GM21737 (cell line): ENCODE measurements around the gene PNPLA1.
A peak's percentile ranks its signal among the peaks of the same experiment; 100 is the strongest.

Experiments used
- ATAC-seq: cut with Tn5 transposase; IDR thresholded peaks from one replicate; pipeline ENCODE4 v1.9.1; 2021; ENCODE audit warnings: mild to moderate bottlenecking, moderate library complexity; ENCODE audit not compliant: unreplicated experiment

The PNPLA1 gene

DNA sequence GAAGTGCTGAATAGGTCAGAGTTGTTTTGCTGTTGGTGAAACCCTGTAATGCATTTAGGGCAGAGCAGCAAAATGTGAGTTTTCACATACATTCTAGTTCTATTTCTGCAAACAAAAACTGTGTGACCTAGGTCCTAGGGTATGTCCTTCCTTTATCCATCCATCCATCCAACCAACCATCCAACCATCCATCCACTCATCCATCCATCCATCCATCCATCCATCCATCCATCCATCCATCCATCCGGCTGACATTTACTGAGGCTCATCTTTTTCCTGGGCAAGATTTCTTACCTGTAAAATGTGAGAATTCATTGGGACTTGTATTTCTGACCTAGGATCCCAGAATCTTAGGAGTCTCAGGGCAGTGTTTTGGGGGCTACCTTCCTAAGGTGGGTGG, 14.5 kb downstream of the PNPLA1 start:
- ATAC-seq = no peak

DNA sequence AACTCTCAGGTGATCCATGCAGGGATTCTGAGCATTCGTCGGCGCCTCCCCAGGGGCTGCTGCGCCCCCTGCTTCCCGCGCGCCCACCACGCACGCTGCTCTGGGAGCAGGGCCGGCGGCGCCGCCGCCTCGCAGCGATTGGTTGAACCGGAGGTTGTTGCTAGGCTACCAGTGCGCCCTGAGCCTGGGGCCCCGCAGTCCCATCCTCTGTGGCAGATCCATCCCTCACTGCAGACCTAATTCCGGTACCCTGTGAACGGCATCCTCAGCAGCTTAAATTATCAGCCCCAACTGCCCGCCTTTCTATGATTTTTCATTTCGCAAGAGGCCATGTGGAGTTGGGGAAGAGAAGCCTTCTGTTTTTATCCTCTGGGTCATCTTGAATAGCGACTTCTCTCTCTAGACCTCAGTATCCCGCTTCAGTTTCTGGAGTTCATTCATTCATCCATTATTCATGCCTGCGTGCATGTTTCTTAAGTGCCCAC, 15.4 kb downstream of the PNPLA1 start:
- no peak for ATAC-seq

DNA sequence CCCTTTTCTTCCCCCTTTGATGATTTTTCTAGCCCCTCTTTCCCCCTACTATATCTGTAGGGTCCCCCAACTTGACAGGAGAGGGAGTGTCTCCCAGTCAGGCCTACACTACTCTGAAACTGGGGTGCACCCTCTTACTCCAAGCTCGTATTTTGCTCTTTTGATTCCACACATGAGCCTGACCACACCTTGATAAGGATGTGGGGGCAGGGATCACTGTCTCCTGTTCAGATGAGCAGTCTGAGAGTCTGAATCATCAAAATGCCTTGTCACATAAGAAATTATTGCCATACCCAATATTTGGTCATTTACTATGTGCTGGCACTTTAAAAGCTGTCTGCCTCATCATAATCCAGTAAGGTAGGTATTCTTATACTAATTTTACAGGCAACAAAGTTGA, 15.9 kb downstream of the PNPLA1 start:
- ATAC-seq = no peak

DNA sequence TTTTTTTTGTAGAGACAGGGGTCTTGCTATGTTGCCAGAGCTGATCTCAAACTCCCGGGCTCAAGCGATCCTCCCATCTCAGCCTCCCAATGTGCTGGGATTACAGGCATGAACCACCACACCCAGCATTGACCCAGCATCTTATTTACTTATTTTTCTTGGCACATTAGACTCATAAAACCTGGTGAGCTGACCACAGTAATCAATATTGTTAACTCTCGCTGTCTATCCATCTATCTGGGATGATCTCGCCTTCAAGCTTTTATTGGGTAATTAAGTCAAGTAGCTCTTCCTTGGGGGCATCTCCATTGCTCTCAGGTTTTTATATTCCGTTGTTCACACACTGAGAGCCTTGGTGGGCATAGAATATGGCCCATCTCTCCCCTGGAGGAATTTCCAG, 17.0 kb downstream of the PNPLA1 start:
- no peak for ATAC-seq

DNA sequence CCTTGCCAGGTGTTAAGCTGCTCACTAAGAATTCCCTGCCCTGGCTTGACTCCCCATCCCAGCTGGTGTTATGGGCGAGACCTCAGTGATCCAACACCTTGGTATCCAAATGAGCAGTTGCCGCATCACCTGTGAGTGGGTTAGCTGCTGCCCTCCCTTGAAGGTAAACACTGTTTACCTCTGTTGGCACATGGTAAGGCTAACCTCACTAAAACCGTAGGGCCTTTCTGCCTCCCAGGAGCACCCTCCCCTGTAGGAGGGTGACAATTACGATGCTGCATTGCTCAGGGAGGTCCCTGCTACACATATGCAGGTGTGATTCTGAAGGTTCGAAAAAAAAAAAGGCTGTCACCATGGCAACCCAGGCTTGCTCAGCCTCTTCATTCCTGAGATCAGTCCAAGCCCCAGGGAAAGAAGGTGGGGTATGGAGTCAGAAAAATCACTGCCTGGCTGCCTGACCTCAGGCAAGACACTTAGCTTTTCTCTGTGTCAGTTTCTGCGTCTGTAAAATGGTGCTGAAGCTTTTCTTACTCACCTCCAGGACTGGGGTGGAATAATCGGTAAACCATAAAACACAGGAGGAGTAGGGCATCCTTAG, 19.5 kb downstream of the PNPLA1 start:
- no peak for ATAC-seq

DNA sequence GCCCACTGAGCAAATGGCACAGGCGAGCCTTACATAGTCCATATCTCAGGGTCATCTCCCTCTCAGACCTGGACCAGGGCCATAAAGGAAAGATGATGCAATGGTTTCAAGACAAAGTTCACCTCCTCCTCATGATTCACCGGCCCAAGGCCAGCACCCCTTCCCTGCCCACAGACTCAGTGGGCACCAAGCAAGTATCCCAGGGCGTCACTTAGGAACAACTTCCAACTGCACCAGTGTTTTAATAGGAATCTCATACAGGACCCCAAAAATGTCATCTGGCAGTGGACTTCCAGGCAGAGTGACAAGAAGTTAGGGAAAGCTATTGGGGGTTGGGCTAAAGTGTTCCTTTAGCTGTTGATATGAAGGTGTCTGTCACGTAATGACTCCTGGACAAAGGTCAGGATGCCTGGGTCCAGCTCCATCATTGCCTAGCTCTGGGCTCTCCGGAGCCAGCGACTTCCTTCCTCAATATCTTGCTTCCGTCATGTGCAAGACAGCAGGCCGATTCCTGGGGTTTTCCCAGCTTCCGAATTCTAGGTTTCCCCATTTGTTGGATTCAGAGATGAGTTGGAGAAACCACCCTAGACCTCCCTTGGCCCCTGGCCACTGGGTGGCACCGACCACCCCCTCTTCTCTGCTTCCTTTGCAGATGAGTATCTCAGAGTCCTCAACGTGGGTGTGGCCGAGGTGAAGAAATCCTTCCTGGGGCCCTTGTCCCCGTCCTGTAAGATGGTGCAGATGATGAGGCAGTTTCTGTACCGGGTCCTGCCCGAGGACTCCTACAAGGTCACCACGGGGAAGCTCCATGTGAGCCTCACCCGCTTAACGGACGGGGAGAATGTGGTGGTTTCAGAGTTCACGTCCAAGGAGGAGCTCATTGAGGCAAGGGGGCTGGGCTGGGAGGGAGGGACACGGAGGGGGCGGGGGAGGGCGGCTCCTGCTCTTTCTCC, 21.1 kb downstream of the PNPLA1 start:
- ATAC-seq = no peak

DNA sequence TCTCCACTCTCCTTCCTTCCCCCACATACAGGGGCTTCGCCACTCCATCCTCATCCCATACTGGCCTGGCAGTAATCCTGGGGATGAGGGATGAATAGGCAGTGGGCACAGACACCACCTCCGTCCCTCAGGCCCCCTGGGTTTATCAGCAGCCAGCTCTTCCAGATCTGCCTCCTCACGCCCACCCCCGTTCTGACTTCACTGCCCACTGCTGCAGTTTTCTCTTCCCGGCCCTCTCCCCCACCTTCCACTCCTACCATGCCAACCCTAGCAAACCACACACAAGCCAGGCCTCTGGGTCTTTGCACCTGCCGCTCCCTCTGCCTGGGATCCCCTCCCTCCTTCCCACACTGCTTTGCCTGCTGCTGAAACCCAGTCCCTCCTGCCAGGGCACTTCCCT, 22.3 kb downstream of the PNPLA1 start:
- no peak for ATAC-seq

DNA sequence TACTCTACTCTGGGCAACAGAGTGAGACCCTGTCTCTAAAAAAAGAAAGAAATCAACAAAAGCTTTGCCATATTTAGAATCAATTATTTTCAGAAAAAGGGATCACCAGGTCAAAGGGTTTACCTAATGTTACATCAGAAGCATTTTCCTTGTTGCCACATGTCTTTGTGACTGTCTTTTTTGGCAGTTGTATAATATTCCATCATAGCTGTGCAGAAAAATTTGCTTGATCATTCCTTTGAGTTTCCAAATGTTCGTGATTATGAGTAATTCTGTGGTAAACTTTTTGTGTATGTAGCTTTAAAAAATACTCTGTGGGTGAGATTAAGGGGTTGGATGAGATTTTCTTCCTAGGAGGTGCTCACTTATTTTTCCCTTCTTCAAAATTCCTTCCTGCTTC, 26.4 kb downstream of the PNPLA1 start:
- no peak for ATAC-seq

DNA sequence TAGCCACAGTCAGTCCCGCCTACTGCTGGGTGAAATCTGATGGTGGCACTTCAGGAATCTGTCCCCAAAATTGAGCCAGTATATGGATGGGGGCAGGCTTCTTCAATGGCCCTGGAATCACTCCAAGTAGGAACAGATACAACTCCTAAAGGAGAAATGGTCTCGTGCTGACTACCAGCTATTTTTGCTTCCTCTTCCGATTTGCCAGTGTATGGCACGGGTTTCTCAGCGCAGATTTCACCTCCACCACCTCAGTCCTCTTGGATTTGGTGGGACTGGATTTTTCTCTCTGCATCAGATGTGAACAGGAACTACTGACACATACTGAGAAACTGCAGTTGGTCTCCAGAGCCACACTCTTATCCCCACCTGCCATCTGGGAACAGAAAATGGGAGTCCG, 27.2 kb downstream of the PNPLA1 start:
- ATAC-seq = no peak

DNA sequence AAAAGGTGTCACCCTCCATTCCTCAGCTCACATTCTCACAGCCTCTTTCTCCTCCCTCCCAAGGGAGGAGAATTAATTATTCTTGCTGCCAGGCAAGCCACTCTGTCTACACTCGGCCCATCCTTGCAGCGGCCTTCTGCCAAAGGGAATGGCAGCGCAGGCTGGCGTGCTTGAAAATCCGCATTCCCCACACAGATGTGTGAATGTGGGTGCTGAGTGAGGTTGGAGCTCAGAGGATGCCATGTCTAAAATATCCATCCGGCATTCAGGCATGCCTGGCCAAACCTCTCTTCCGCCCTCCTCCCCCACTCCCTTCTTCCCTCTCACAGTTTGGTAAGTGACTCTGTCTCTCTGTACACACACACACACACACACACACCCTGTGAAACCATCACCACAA, 27.7 kb downstream of the PNPLA1 start:
- no peak for ATAC-seq

DNA sequence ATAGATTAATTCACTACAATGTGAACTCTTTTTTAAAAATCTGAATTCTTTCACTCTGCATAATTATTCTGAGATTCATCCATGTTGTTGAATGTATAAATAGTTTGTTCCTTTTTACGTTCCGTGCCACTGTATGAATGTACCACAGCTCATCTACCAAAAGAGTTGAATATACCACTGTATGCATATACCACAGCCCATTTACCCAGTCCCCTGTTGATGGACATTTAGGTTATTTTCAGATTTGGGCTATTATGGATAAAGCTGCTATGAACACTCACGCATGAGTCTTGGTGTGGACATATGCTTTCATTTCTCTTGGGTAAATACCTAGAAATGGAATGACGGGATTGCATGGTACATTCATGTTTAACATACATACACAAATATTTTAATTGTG, 28.2 kb downstream of the PNPLA1 start:
- ATAC-seq = no peak

DNA sequence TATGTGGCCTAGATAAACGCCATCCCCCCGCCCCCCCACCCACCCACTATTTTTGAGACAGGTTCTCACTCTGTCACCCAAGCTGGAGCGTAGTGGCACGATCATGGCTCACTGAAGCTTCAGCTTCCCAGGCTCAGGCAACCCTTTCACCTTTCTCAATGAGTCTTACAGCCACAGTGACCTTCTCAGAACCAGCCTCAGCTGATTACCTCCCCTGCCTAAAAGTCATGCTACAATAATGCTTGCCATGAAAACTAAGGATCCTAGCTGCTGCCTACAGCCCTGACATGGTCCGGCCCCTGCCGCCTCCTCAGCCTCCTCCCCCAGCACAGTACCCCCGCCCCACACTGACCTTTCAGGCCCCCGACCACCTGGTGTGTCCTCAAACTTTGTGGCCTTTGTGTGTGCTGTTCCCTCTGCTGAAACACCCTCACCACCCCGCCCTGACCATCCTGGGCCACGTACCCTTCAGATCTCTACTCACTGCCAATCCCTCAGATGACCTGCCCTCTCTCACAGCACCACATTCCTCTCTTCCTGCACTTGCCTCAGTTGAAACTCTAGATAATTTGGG, 31.3 kb downstream of the PNPLA1 start:
- no peak for ATAC-seq

DNA sequence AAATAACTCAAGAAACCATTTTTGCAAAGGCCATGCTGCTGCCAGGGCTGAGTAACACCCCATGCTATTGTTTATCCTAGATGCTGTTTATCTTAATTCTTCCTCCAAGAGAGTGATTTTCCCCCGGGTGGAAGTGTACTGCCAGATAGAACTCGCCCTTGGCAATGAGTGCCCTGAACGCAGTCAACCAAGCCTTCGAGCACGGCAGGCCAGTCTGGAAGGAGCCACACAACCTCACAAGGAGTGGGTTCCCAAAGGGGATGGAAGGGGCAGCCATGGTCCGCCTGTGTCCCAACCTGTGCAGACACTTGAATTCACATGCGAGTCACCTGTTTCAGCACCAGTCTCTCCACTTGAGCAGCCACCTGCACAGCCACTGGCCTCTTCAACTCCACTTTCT, 31.9 kb downstream of the PNPLA1 start:
- no peak for ATAC-seq

DNA sequence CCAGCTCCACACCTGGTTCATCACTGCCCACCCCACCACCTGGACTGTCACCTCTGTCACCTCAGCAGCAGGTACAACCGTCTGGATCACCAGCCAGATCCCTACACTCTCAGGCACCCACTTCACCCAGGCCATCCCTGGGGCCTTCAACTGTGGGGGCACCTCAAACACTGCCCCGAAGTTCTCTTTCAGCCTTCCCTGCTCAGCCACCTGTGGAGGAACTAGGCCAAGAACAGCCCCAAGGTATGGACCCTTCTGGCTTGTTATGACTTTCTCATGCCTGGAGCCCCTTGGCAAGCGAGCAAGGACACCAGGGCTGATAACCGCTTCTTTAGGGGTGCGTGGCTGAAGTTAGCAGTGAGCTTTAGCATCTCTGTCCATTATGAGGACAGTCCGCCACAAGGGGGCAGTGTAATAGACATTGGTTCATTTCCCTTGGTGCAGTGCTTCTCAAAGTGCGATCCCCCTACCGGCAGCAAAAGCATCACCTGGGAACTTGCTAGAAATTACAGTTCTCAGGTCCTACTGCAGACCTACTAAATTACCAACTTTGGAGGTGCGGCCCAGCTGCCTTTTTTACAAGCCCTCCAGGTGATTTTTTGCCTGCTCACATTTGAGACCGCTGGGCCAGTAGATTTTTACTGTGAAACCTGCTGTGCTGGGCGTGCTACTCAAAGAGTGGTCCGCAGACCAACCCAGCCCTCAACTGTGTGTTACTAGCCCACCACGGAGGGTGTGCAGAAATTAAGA, 32.5 kb downstream of the PNPLA1 start:
- ATAC-seq = peak; percentile 69

DNA sequence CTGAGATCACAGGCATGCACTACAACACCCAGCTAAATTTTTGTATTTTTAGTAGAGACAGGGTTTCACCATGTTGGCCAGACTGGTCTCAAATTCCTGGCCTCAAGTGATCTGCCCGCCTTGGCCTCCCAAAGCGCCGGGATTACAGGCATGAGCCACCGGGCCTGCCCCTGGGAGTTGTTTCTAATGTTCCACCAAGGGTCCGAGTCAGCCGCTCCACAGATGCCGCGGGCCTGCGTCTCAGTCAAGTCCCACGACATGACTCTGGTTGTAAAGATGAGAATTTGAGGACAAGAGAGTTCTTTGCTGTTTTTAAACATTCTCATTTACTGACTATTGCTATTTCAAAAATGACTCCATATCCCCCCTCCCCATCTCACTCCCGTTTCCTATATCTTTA, 36.0 kb downstream of the PNPLA1 start:
- no peak for ATAC-seq

DNA sequence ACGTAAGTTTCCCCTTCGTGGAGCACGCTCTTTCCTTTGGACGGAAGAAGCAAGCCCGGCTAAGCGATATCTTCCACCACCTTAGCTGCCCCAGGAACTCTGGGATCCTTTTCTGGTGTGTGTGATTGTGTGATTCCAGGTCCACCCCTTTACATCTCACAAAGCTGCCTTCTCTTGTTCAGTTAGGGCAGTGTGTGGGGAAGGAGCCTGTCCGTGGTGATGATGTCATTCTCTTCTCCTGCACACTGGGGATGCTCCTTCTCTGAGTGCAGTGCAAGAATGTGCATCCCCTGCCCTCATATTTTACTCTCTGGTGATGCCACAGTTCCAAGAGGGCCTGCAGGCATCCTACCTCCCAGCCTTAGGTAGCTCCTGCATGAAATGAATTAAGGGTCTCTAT, 36.5 kb downstream of the PNPLA1 start:
- no peak for ATAC-seq

DNA sequence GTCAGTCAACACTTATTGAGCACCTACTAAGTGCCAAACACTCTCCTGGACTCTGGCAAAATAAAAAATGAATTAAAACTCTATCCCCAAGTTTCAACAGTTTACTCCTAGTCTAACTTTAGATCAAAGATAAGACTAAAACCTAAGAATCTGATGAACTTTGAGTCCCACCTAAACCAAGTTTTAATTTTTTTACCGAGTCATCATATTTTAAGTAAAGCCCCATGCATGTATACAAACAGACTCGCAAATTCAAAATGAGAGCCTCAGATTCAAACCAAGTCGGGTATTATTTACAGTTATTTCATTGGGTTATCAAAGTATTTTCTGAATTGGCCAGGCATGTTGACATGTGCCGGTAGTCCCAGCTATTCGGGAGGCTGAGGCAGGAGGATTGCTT, 38.7 kb downstream of the PNPLA1 start:
- no peak for ATAC-seq

DNA sequence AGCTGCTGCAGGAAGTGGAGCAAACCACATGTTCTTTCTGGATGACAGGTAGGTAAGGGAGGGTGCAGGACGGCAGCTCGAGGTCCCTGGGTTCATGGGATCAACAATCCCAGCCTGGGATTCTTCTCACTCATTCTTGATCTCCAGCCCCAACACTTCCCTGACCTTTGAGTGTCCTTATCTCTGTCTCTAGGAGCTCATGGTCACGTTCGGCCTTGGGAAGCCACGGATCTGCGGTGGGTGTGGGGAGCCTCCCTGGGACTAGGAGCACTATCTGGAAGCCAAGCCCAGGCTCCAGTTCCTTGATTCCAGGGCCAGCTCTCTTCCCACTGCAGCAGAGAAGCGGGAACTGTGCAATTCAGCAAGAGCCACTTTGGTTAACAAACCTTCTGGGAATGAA, 39.3 kb downstream of the PNPLA1 start:
- no peak for ATAC-seq

DNA sequence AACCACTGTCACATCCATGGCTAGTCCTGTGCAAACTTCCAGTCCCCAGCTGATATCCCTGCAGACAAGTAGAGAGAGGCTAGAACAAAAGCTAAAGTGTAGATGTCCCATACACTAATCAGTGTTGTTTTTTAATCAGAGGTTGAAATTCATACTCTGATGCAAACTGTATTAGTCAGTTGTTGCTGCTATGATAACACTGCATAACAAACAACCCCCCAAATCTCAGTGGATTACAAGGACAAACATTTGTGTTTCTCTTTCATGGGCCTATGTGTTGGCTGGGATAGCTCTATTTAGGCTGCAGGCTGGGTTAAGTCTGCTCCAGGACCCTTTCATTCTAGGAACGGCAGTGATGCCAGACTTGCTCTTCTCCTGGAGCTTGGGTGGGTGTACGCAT, 40.0 kb downstream of the PNPLA1 start:
- ATAC-seq = no peak

DNA sequence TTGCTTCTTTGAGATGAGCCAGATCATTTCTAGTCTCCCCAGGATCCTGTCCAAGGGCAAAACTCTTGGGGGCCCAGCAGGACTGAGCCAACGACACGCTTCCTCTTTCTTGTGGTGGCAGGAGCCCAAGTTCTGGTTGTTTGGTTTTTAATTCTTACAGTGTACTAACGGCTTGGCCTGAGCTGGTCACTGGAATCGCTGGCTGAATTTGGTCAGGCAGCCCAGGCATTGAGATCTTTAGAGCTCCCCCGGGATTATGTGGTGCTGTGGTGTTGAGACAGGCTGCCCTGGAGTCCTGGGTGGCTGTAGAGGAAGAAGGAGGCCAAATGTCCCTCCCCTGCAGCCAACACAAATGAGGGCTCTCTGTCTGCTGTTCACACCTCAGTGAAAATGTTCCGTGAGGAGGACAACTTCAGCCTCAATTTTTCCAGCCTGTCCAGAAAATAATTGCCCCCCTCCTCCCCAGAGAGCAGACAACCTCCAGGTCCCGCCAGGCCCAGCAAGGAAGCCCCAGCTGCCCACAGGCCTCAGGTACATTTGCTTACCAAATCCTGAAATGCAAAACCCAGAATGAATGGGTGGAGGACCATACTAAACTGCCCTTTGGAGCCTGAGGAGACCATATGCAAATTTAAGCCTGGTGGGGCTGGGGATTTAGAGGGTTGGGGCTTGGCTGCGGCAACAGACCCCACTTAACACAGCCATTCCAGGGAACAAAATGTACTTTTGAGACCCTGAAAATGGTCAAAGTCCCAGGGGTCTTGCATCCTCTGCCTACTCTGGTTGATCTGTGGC, 43.2 kb downstream of the PNPLA1 start:
- ATAC-seq = no peak

DNA sequence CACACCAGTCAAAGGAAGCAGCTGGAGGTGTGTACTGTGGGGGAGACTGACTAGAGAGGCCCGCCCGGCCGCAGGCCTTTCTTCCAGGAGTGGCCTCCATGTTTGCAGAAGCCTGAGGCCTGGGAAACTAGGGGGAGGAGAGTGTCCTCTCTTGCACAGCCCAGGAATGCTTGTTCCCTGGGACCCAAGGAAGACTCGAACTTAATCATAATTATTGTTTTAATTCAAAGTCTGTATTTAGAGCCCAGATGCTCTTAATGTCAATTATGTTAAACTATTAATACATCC, 43.7 kb downstream of the PNPLA1 start:
- no peak for ATAC-seq
